IMR-90 (cell line): ENCODE measurements around the gene ITIH2.

ENCODE experiments used
- BHLHE40 ChIP-seq: fragments of 150-350 bp; IDR thresholded peaks from 2 replicates; pipeline ENCODE4 v1.6.1; 2016; ENCODE audit warnings: mild to moderate bottlenecking, low read depth, low read length
- CEBPB ChIP-seq: IDR thresholded peaks from 2 replicates; pipeline ENCODE4 v1.6.1; 2012; ENCODE audit warnings: low read depth, low read length, improper control_type of control experiment
- FOS ChIP-seq: fragments of 150-350 bp; IDR thresholded peaks from 2 replicates; pipeline ENCODE4 v1.6.1; 2016; ENCODE audit warnings: low read depth, low read length
- MAZ ChIP-seq: IDR thresholded peaks from 2 replicates; pipeline ENCODE4 v1.6.1; 2012; ENCODE audit warnings: low read depth, mild to moderate bottlenecking, low read length, improper control_type of control experiment, moderate library complexity, borderline replicate concordance
- MXI1 ChIP-seq: IDR thresholded peaks from 2 replicates; pipeline ENCODE4 v1.6.1; 2012; ENCODE audit warnings: low read depth, mild to moderate bottlenecking, low read length, moderate library complexity, borderline replicate concordance
- POLR2A ChIP-seq: IDR thresholded peaks from 2 replicates; pipeline ENCODE4 v1.6.1; 2012; ENCODE audit warnings: mild to moderate bottlenecking, low read depth, low read length
- RAD21 ChIP-seq: IDR thresholded peaks from 2 replicates; pipeline ENCODE4 v1.6.1; 2012; ENCODE audit warnings: low read length, improper control_type of control experiment
- RCOR1 ChIP-seq: IDR thresholded peaks from 2 replicates; pipeline ENCODE4 v1.6.1; 2012; ENCODE audit warnings: mild to moderate bottlenecking, low read length, improper control_type of control experiment; ENCODE audit not compliant: insufficient replicate concordance
- RFX5 ChIP-seq: IDR thresholded peaks from 2 replicates; pipeline ENCODE4 v1.8.0; 2012; ENCODE audit warnings: low read depth, mild to moderate bottlenecking, low read length, moderate library complexity
- TF ChIP-seq, protein P1 (sequence below): conservative IDR thresholded peaks from 2 replicates; pipeline ENCODE4 v1.5.1; 2012; ENCODE audit warnings: mild to moderate bottlenecking, low read depth, low read length, improper control_type of control experiment

DNA sequence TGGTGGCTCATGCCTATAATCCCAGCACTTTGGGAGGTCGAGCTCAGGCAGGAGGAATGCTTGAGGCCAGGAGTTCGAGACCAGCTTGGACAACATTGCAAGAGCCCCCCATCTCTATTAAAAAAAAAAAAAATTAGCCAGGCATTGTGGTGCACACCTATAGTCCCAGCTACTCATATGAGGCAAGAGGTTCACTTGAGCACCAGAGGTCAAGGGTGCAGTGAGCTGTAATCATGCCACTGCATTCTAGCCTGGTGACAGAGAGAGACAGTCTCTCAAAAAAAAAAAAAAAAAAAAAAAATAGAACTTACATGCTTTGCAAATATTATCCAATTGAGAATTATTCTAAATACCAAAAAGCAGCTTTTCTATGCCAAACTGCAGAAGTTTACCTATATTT is 73.7 kb downstream of the ITIH2 start:
- TF ChIP-seq BHLHE40 (no peak), RCOR1 (no peak), MXI1 (no peak), POLR2A (no peak), MAZ (no peak), FOS (no peak), RFX5 (no peak), RAD21 (no peak), CEBPB (no peak)
- TF ChIP-seq, protein P1, sequence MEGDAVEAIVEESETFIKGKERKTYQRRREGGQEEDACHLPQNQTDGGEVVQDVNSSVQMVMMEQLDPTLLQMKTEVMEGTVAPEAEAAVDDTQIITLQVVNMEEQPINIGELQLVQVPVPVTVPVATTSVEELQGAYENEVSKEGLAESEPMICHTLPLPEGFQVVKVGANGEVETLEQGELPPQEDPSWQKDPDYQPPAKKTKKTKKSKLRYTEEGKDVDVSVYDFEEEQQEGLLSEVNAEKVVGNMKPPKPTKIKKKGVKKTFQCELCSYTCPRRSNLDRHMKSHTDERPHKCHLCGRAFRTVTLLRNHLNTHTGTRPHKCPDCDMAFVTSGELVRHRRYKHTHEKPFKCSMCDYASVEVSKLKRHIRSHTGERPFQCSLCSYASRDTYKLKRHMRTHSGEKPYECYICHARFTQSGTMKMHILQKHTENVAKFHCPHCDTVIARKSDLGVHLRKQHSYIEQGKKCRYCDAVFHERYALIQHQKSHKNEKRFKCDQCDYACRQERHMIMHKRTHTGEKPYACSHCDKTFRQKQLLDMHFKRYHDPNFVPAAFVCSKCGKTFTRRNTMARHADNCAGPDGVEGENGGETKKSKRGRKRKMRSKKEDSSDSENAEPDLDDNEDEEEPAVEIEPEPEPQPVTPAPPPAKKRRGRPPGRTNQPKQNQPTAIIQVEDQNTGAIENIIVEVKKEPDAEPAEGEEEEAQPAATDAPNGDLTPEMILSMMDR: no peak
